GM12878 (cell line): ENCODE results near the gene TAAR2. TPM values are rescaled to one million over a fixed set of nuclear protein-coding genes. Genes with fewer than 3 reads are reported as not detected.
"Not testable (repeated sequence)": the region's sequence is repeated elsewhere in the genome, so short reads cannot be mapped to it uniquely, and the experiment has no call there.

Experiments
- ATAC-seq: fragments of 200-7000 bp; cut with Tn5 transposase; 3 replicates; pipeline ENCODE4 v1.9.1; 2020; ENCODE audit warnings: mild to moderate bottlenecking, moderate library complexity
- BruUV-seq: library from RNA; stranded (reverse); fragments of 400-500 nt; replicated peaks from 2 replicates; lab custom pipeline; 2021; lab: Mats Ljungman, UMichigan
- CTCF ChIA-PET: fragments of 300-600 bp; sonication (Branson Sonifier 250); formaldehyde crosslinking; extraction: SDS; loops from one replicate; lab custom pipeline; 2021; ENCODE audit warnings: inconsistent platforms; lab: Yijun Ruan, JAX
- POLR2A ChIA-PET: fragments of 350-600 bp; formaldehyde crosslinking; extraction: SDS; loops from one replicate; lab custom pipeline; 2021; ENCODE audit warnings: inconsistent platforms; lab: Charles Lee
- RAD21 ChIA-PET: fragments of 300-600 bp; sonication (Branson Sonifier 250); formaldehyde crosslinking; loops from one replicate; lab custom pipeline; 2023; ENCODE audit warnings: antibody characterized with exemption; ENCODE audit not compliant: unreplicated experiment; lab: Charles Lee
- SMC1A ChIA-PET: fragments of 300-600 bp; sonication (Branson Sonifier 250); formaldehyde crosslinking; loops from one replicate; lab custom pipeline; 2023; ENCODE audit not compliant: unreplicated experiment, uncharacterized antibody; lab: Charles Lee
- DNase-seq: peaks from one replicate; pipeline ENCODE4 v3.0.0-alpha.2; 2011; ENCODE audit warnings: low read depth, low spot score
- FAIRE-seq: peaks from 3 replicates; lab custom pipeline; 2011; peaks lifted over from hg19 to GRCh38; lab: Jason Lieb, UNC
- H2AFZ ChIP-seq: 2 replicates; pipeline ENCODE4 v1.6.0; 2011; ENCODE audit warnings: low read depth, low read length, control low read depth; ENCODE audit not compliant: control insufficient read depth
- H3K27ac ChIP-seq: 2 replicates; pipeline ENCODE4 v1.5.1; 2011; ENCODE audit warnings: control low read depth; ENCODE audit not compliant: control insufficient read depth, insufficient read depth
- H3K27me3 ChIP-seq, 2 experiments: replicated peaks in 1 of 2; 2 replicates each; pipeline versions ENCODE4 v1.6.0 to v1.6.1; 2011; ENCODE audit warnings: low read length in 1 of 2; ENCODE audit not compliant: control insufficient read depth in 2 of 2, insufficient read depth in 2 of 2
- H3K36me3 ChIP-seq, 2 experiments: 2 replicates each; pipeline ENCODE4 v1.5.1; 2011; ENCODE audit warnings: low read length in 1 of 2; ENCODE audit not compliant: control insufficient read depth in 2 of 2, insufficient read depth in 2 of 2
- H3K4me1 ChIP-seq: 2 replicates; pipeline ENCODE4 v1.6.1; 2011; ENCODE audit warnings: mild to moderate bottlenecking, low read length, moderate library complexity, mixed read lengths; ENCODE audit not compliant: control insufficient read depth, insufficient read depth
- H3K4me2 ChIP-seq: 2 replicates; pipeline ENCODE4 v1.6.0; 2011; ENCODE audit warnings: control low read depth; ENCODE audit not compliant: control insufficient read depth, insufficient read depth
- H3K4me3 ChIP-seq: fragments of 200-600 bp; sonication (generic); 2 replicates; pipeline ENCODE4 v1.5.1; 2016
- H3K79me2 ChIP-seq: 2 replicates; pipeline ENCODE4 v1.6.0; 2011; ENCODE audit warnings: low read length; ENCODE audit not compliant: control insufficient read depth, insufficient read depth
- H3K9ac ChIP-seq: 2 replicates; pipeline ENCODE4 v1.8.0; 2011; ENCODE audit warnings: low read length, control low read depth, mixed read lengths; ENCODE audit not compliant: control insufficient read depth, insufficient read depth
- H3K9me3 ChIP-seq: replicated peaks from 3 replicates; pipeline ENCODE4 v1.5.1; 2011; ENCODE audit warnings: mild to moderate bottlenecking, low read length; ENCODE audit not compliant: control insufficient read depth, insufficient read depth
- H4K20me1 ChIP-seq: 2 replicates; pipeline ENCODE4 v1.6.0; 2011; ENCODE audit not compliant: control insufficient read depth, insufficient read depth
- KDM1A ChIP-seq: fragments of 200-600 bp; sonication (generic); IDR thresholded peaks from 2 replicates; pipeline ENCODE4 v1.6.1; 2016; ENCODE audit warnings: borderline replicate concordance
- WGBS: methylation state at CpG from one replicate; pipeline ENCODE4 v1.1.6; 2016; ENCODE audit warnings: low lambda C conversion rate; ENCODE audit not compliant: insufficient replicate concordance, insufficient coverage; ENCODE audit errors: missing lambda C conversion rate; 5-methylcytosine and 5-hydroxymethylcytosine counted together
- in situ Hi-C: fragments of 300-500 bp; cut with MboI; formaldehyde crosslinking; loops from 9 replicates; pipeline ENCODE4 v1.14.3; 2018; ENCODE audit warnings: mixed read lengths
- intact Hi-C: fragments of 100-400 bp; cut with micrococcal nuclease; formaldehyde crosslinking; loops from one replicate; pipeline ENCODE4 v1.14.2; 2022; ENCODE audit not compliant: unreplicated experiment
- polyA plus RNA-seq, 11 experiments: library from polyadenylated mRNA; depleted of rRNA in 4 of 11; unstranded in 6 of 11; stranded (reverse) in 5 of 11; fragments of >200 nt; fragmentation: Nextera tagmentation in 4 of 11; fragmentation: Illumina TruSeq in 1 of 11; extraction: Ambion mirVana in 4 of 11; extraction: Trizol in 1 of 11; gene quantifications; 1 replicate in 1 of 11; 2 replicates in 10 of 11; pipeline versions ENCODE4 v1.2.1 to v1.2.3, GENCODE V29; 2011 to 2016; ENCODE audit warnings: inconsistent platforms in 2 of 11, missing spikeins in 2 of 11, low read depth in 1 of 11
- total RNA-seq, 4 experiments: library from RNA; depleted of rRNA in 3 of 4; stranded (reverse); fragments of >200 nt in 3 of 4; fragmentation: Illumina TruSeq in 1 of 4; extraction: Trizol in 1 of 4; gene quantifications; 2 replicates each; pipeline versions ENCODE4 v1.2.1 to v1.2.3, GENCODE V29; 2013 to 2021
- TF ChIP-seq, protein P1 (sequence below), 3 experiments: IDR thresholded peaks in 2 of 3; conservative IDR thresholded peaks in 1 of 3; 2 replicates each; pipeline ENCODE4 v1.5.1; 2011; ENCODE audit warnings: low read depth in 3 of 3, low read length in 3 of 3, mild to moderate bottlenecking in 3 of 3, control low read depth in 2 of 3, moderate library complexity in 2 of 3, inconsistent platforms in 1 of 3, mixed read lengths in 1 of 3; ENCODE audit not compliant: control insufficient read depth in 2 of 3, insufficient read depth in 1 of 3; ENCODE audit errors: extremely low read depth in 1 of 3

TAAR2 gene
- total and polyA plus RNA-seq, 10 of the 15 experiments (the other 5 are each of a cell fraction or from before 2014, with no cell fraction given), result not detected

DNA sequence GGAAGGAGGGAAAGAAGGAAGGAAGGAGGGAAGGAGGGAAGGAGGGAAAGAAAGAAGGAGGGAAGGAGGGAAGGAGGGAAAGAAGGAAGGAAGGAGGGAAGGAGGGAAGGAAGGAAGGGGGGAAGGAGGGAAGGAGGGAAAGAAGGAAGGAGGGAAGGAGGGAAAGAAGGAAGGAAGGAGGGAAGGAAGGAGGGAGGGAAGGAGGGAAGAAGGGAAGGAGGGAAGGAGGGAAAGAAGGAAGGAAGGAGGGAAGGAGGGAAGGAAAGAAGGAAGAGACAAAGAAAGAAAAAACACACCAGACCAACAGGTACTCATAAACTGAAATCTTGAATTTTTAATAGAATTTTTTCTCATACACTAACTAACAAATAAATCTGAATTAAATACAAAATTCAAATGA, 23.2 kb downstream of the TAAR2 start:
- H3K27ac ChIP-seq, H2AFZ ChIP-seq, H3K79me2 ChIP-seq, POLR2A ChIA-PET, H3K9ac ChIP-seq, SMC1A ChIA-PET, H4K20me1 ChIP-seq, in situ Hi-C loops, RAD21 ChIA-PET, H3K9me3 ChIP-seq, H3K4me1 ChIP-seq, DNase-seq, BruUV-seq, H3K4me2 ChIP-seq, H3K36me3 ChIP-seq, ATAC-seq, intact Hi-C loops, H3K27me3 ChIP-seq, H3K4me3 ChIP-seq, CTCF ChIA-PET: not testable (repeated sequence)
- FAIRE-seq, result peak; percentile 18

DNA sequence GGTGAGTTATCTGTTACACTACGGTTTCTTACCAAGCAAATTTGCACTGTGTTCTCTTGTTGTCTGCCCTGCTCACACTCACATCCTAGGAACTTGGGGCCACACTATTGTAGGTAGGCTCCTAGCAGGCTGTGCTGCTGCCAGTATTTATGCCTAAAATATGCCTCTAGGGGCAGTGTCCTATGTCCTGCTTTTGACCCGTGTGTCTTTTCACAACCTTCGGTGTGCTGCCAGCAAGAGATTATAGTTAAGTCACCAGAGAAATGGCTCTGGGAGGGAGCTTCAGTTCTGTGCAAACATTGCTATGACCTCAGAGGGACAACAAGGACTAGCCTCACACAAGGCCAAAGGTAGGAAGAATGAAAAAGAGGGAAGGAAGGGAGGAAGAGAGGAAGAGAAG, 25.6 kb downstream of the TAAR2 start:
- 29% methylated on average over 3 of the region's 3 CpGs for WGBS
- Histone ChIP-seq H3K9me3 (no peaks in the 10 kb centered on the region), H3K4me1 (no peaks in the 10 kb centered on the region), H3K27me3 (0 out of 4 replicates have a peak, but pooled peaks cover 0 to 2% of the 10 kb centered on the region in 2 experiments), H3K36me3 (no peaks in the 10 kb centered on the region), H3K9ac (no peak overlapping the region), H3K27ac (no peak overlapping the region), H3K79me2 (no peaks in the 10 kb centered on the region), H3K4me2 (no peak overlapping the region), H2AFZ (no peak overlapping the region), H4K20me1 (no peaks in the 10 kb centered on the region), H3K4me3 (no peak overlapping the region)
- ChIA-PET POLR2A (no interaction called here), SMC1A (interaction anchor here (1.0 kb wide), 1 partner anchor 1325 kb away, joined by 6 read pairs; no protein-coding TSS in a partner anchor), RAD21 (no interaction called here), CTCF (interaction anchor here (0.7 to 1.2 kb wide), 3 partner anchors 9 to 360 kb away, joined by 3 to 5 read pairs (median 3); partner anchors contain the start of gene TAAR5)
- TF ChIP-seq, protein P1, sequence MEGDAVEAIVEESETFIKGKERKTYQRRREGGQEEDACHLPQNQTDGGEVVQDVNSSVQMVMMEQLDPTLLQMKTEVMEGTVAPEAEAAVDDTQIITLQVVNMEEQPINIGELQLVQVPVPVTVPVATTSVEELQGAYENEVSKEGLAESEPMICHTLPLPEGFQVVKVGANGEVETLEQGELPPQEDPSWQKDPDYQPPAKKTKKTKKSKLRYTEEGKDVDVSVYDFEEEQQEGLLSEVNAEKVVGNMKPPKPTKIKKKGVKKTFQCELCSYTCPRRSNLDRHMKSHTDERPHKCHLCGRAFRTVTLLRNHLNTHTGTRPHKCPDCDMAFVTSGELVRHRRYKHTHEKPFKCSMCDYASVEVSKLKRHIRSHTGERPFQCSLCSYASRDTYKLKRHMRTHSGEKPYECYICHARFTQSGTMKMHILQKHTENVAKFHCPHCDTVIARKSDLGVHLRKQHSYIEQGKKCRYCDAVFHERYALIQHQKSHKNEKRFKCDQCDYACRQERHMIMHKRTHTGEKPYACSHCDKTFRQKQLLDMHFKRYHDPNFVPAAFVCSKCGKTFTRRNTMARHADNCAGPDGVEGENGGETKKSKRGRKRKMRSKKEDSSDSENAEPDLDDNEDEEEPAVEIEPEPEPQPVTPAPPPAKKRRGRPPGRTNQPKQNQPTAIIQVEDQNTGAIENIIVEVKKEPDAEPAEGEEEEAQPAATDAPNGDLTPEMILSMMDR (IDR thresholded peaks at IDR 0.05 in 2 of 3, conservative IDR thresholded peaks at IDR 0.05 in 1 of 3; ENCODE audit: control insufficient read depth in 2 of 3, extremely low read depth in 1 of 3, insufficient read depth in 1 of 3, low read depth in 3 of 3, low read length in 3 of 3), result peak; percentile 35 to 53 (median 51); a peak in 4 of 6 replicates
- TF ChIP-seq KDM1A, result no peak
- ATAC-seq (peak; percentile 94), FAIRE-seq (no peak), DNase-seq (no peak)
- in situ Hi-C loops, result no loop called here
- intact Hi-C loops, result no loop called here
- no TSS peak for BruUV-seq
